NB4 (cell line): ENCODE data around the gene TMCO4.

ENCODE experiments used
- DNase-seq: peaks from one replicate; pipeline ENCODE4 v3.0.0; 2010; ENCODE audit warnings: low read depth
- H3K4me3 ChIP-seq: one replicate; pipeline ENCODE4 v1.5.1; 2011; ENCODE audit warnings: mild to moderate bottlenecking, low read depth, low read length, moderate library complexity
- MYC ChIP-seq: IDR thresholded peaks from 2 replicates; pipeline ENCODE4 v1.6.1; 2011; ENCODE audit warnings: low read depth, low read length
- POLR2A ChIP-seq: IDR thresholded peaks from 2 replicates; pipeline ENCODE4 v1.6.1; 2011; ENCODE audit warnings: mild to moderate bottlenecking; ENCODE audit not compliant: insufficient read length; ENCODE audit errors: extremely low read depth
- TF ChIP-seq, protein P1 (sequence below): IDR thresholded peaks from one replicate; pipeline ENCODE4 v1.5.1; 2012; ENCODE audit warnings: low read depth, low read length
- TF ChIP-seq, protein P2 (sequence below): IDR thresholded peaks from 2 replicates; pipeline ENCODE4 v1.6.1; 2011; ENCODE audit warnings: low read depth, low read length

The TMCO4 gene

DNA sequence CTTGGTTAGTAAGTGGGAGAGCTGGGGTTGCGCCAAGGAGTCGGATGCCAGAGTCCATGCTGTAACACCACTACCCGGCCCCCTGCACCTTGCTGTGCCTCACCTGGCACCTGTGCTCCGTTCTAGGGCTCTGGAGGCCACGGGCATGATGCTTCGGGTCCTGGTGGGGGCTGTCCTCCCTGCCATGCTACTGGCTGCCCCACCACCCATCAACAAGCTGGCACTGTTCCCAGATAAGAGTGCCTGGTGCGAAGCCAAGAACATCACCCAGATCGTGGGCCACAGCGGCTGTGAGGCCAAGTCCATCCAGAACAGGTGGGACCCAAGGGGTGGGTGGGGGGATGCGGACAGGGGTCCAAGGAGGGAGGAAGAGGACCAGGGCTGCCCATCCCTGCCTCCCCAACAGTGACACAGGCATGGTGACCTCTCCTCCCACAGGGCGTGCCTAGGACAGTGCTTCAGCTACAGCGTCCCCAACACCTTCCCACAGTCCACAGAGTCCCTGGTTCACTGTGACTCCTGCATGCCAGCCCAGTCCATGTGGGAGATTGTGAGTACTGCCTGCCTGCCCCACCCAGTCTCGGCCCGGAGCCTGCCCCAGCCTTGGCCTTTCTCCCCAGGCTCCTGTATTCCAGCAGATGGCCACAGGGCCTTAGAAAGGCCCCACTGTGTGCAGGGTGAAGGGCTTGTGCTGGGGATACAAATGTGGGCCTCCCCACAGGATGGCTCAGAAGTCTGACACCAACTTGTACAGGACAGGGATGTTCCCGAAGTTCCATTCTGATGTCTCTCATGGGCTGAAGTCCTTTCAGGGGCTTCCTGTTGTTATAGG, 144.6 kb downstream of the TMCO4 start:
- H3K4me3 ChIP-seq: no peak overlapping the region
- no peak for DNase-seq
- TF ChIP-seq MYC: no peak
- TF ChIP-seq, protein P1, sequence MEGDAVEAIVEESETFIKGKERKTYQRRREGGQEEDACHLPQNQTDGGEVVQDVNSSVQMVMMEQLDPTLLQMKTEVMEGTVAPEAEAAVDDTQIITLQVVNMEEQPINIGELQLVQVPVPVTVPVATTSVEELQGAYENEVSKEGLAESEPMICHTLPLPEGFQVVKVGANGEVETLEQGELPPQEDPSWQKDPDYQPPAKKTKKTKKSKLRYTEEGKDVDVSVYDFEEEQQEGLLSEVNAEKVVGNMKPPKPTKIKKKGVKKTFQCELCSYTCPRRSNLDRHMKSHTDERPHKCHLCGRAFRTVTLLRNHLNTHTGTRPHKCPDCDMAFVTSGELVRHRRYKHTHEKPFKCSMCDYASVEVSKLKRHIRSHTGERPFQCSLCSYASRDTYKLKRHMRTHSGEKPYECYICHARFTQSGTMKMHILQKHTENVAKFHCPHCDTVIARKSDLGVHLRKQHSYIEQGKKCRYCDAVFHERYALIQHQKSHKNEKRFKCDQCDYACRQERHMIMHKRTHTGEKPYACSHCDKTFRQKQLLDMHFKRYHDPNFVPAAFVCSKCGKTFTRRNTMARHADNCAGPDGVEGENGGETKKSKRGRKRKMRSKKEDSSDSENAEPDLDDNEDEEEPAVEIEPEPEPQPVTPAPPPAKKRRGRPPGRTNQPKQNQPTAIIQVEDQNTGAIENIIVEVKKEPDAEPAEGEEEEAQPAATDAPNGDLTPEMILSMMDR: no peak
- TF ChIP-seq, protein P2, sequence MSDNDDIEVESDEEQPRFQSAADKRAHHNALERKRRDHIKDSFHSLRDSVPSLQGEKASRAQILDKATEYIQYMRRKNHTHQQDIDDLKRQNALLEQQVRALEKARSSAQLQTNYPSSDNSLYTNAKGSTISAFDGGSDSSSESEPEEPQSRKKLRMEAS: no peak

DNA sequence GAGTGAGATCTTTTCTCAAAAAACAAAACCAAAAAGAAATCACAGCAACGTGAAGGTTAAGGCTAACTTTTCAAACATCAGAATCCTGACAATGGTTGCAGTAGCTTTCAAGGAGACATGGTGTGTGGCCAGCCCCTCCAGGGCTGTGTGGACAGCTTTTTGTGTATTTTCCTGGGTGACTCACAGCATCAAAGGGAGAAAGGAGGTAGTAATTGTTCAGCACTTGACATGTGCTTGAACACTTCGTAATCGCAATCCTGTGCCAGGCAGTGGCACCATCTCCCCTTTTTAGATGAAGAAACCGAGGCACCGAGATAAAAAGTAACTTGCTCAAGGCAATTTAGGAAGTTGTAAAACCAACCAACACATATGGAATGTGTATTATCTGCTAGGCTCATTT, 145.3 kb downstream of the TMCO4 start:
- TF ChIP-seq, protein P1: no peak
- TF ChIP-seq POLR2A (no peak), MYC (no peak)
- TF ChIP-seq, protein P2: no peak
- H3K4me3 ChIP-seq: no peak overlapping the region
- no peak for DNase-seq

DNA sequence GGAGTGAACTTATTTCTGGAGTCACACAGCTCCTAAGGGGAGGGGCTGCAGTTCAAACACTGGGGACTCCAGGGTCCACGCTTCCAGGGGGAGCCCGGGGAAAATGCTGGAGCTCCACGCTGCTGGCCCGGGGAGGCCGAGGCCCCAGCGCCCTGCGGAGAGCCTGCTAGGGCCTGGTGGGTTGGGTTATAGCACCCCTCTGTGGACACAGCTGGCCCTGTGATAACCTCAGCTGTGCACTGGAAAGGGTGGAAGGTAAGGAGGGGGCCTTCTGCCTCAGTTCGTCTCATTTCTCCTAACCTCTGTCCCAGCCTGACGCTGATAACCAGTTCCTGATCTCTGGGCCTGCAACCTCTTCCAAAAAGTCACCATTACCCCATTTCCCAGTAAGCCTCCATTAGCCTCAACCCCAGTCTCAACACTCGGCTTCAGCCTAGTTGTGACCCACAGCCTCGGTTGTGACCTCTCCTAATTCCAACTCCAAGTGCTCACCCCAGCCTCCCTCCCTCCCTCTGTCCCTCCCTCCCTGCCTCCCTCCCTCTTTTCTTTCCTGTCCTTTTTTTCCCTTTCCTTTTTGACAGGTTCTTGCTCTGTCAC, 148.5 kb downstream of the TMCO4 start:
- no peak overlapping the region for H3K4me3 ChIP-seq
- TF ChIP-seq POLR2A: no peak
- TF ChIP-seq MYC: no peak; the same call in 1 of the 2 replicates
- TF ChIP-seq, protein P1: peak; percentile 79
- TF ChIP-seq, protein P2: 0 out of 2 replicates have a peak, but pooled peaks have one; percentile 8
- peak; percentile 67 for DNase-seq

DNA sequence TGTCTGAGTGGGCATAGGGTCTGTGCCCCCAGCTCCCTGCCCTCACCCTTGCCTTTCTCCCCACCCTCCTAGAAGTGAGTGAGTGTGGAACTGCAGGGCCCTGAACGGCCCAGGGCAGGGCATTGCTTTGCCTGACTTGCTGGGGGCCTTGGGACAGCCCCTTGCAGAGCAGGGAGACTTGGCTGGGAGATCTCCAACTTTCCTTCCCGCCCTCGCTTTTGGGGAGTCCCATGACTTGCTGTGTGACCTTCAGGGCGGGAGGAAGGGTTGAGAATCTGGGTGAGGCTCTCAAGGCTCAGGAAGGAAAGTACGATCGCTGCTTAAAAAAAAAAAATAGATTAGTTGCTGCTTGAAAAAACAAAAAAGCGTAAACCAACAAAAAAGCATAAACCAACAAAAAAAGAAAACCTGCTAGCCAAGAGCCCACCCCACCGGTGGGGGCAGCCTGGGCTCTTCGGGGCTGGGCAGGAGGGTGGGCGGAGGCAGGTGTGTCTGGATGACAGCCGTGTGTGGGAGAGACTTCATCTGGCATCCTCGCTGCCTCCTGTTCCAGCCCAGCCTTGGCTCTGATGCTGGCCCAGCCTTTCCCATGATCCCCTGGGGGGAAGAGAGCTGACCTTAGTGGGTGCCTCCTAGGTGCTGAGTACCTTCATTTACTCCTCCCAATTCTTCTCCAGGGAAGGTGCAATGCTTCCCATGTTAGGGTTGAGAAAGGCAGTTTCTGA, 149.1 kb downstream of the TMCO4 start:
- no peak overlapping the region for H3K4me3 ChIP-seq
- no peak for DNase-seq
- TF ChIP-seq, protein P2: no peak
- no peak for TF ChIP-seq MYC
- TF ChIP-seq, protein P1: no peak
- no peak for TF ChIP-seq POLR2A

DNA sequence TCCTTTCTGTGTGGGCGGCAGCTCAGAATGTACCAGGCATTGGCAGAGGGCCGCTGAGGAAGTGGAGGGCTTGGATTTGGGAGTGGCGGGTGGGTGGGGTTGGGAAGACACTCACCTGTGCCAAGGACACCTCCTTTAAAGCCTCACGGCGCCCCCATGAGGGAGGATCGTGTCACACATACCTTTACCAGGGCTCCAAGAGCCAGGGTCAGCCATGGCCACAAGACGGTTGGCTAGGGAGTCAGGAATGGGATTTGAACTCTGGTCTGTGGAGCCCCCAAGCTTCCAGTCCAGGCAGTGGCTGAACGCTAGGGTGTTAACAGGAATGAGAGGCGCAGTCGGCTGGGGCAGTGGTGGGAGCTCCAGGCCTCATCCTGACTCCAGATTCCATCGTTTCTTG, 151.0 kb downstream of the TMCO4 start:
- no peak for DNase-seq
- no peak overlapping the region for H3K4me3 ChIP-seq
- no peak for TF ChIP-seq MYC
- TF ChIP-seq POLR2A: no peak
- TF ChIP-seq, protein P2: no peak
- TF ChIP-seq, protein P1: no peak
